GM19452 (cell line): ENCODE measurements around the gene KRTAP23-1.

Source experiments
- ATAC-seq: cut with Tn5 transposase; IDR thresholded peaks from one replicate; pipeline ENCODE4 v1.9.1; 2021; ENCODE audit not compliant: unreplicated experiment

Gene KRTAP23-1

GRCh38 chr21:30315701-30316100 lies 32.7 kb downstream of the KRTAP23-1 start:
- ATAC-seq, result no peak

- ATAC-seq, result no peak
Measured at GRCh38 chr21:30306884-30307283, 41.5 kb downstream of the KRTAP23-1 start.

GRCh38 chr21:30305136-30305535 lies 43.3 kb downstream of the KRTAP23-1 start:
- no peak for ATAC-seq
